HCT116 (cell line): Measurements from ENCODE around the gene KLHL34.

Source experiments
- EZH2 ChIP-seq: fragments of 200-600 bp; sonication (generic); IDR thresholded peaks from 2 replicates; pipeline ENCODE4 v1.6.1; 2017; ENCODE audit warnings: antibody characterized with exemption, mixed run types
- POLR2A ChIP-seq: IDR thresholded peaks from 2 replicates; pipeline ENCODE4 v1.7.0; 2011; ENCODE audit warnings: borderline replicate concordance; ENCODE audit not compliant: insufficient read depth, insufficient read length; ENCODE audit errors: extremely low read depth
- SIN3A ChIP-seq: IDR thresholded peaks from 2 replicates; pipeline ENCODE4 v1.6.1; 2012; ENCODE audit warnings: low read depth
- SRF ChIP-seq: IDR thresholded peaks from 2 replicates; pipeline ENCODE4 v1.6.1; 2012; ENCODE audit warnings: low read depth
- TF ChIP-seq, protein P1 (sequence below), 3 experiments: fragments of 200-600 bp in 1 of 3; sonication (generic) in 1 of 3; IDR thresholded peaks in 2 of 3; conservative IDR thresholded peaks in 1 of 3; 2 replicates each; pipeline ENCODE4 v1.5.1; 2012 to 2017; ENCODE audit warnings: low read depth in 2 of 3, low read length in 2 of 3, antibody characterized with exemption in 1 of 3, borderline replicate concordance in 1 of 3, control low read depth in 1 of 3, mild to moderate bottlenecking in 1 of 3, mixed read lengths in 1 of 3, mixed run types in 1 of 3, moderate library complexity in 1 of 3; ENCODE audit not compliant: insufficient read depth in 1 of 3
- TF ChIP-seq, protein P2 (sequence below): IDR thresholded peaks from 2 replicates; pipeline ENCODE4 v1.6.1; 2012; ENCODE audit warnings: low read depth

DNA sequence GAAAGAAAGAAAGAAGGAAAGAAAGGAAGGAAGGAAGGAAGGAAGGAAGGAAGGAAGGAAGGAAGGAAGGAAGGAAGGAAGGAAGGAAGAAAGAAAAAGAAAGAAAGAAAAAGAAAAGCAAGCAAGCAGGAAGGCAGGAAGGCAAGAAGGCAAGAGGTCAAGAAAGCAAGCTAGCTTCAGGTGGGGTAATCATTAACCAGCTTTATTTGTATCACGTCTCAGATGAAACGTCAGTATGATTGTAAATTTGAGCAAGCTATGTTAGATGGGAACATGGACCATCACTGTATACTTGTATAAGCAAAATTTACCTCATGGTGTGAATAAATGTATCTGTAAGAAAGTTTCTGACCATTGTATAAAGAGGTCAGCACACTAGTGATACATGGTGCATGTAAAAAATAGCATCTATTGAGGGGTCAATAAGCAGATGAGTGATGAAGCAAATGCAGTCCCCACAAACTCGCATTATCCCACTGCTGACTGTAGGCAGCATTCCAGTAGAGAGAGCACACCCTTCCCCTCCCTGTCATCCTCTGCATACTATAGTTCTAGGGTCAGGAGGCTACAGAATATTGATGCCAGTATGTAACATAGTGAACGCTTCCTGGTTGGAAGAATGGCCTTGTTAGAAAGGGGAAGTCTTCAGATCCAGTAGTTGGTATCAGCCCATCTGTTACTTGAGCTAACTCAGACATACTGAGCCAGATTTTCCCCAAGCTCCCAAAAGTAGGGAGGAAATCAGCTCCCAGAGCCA, 16.5 kb upstream of the KLHL34 start:
- TF ChIP-seq POLR2A (no peak), EZH2 (no peak), SRF (no peak), SIN3A (no peak)
- TF ChIP-seq, protein P1, sequence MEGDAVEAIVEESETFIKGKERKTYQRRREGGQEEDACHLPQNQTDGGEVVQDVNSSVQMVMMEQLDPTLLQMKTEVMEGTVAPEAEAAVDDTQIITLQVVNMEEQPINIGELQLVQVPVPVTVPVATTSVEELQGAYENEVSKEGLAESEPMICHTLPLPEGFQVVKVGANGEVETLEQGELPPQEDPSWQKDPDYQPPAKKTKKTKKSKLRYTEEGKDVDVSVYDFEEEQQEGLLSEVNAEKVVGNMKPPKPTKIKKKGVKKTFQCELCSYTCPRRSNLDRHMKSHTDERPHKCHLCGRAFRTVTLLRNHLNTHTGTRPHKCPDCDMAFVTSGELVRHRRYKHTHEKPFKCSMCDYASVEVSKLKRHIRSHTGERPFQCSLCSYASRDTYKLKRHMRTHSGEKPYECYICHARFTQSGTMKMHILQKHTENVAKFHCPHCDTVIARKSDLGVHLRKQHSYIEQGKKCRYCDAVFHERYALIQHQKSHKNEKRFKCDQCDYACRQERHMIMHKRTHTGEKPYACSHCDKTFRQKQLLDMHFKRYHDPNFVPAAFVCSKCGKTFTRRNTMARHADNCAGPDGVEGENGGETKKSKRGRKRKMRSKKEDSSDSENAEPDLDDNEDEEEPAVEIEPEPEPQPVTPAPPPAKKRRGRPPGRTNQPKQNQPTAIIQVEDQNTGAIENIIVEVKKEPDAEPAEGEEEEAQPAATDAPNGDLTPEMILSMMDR (IDR thresholded peaks at IDR 0.05 in 2 of 3, conservative IDR thresholded peaks at IDR 0.05 in 1 of 3; ENCODE audit: borderline replicate concordance in 1 of 3, insufficient read depth in 1 of 3, low read depth in 2 of 3, low read length in 2 of 3) = no peak
- TF ChIP-seq, protein P2, sequence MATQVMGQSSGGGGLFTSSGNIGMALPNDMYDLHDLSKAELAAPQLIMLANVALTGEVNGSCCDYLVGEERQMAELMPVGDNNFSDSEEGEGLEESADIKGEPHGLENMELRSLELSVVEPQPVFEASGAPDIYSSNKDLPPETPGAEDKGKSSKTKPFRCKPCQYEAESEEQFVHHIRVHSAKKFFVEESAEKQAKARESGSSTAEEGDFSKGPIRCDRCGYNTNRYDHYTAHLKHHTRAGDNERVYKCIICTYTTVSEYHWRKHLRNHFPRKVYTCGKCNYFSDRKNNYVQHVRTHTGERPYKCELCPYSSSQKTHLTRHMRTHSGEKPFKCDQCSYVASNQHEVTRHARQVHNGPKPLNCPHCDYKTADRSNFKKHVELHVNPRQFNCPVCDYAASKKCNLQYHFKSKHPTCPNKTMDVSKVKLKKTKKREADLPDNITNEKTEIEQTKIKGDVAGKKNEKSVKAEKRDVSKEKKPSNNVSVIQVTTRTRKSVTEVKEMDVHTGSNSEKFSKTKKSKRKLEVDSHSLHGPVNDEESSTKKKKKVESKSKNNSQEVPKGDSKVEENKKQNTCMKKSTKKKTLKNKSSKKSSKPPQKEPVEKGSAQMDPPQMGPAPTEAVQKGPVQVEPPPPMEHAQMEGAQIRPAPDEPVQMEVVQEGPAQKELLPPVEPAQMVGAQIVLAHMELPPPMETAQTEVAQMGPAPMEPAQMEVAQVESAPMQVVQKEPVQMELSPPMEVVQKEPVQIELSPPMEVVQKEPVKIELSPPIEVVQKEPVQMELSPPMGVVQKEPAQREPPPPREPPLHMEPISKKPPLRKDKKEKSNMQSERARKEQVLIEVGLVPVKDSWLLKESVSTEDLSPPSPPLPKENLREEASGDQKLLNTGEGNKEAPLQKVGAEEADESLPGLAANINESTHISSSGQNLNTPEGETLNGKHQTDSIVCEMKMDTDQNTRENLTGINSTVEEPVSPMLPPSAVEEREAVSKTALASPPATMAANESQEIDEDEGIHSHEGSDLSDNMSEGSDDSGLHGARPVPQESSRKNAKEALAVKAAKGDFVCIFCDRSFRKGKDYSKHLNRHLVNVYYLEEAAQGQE = no peak
